ENCODE results near the gene PPP2R1A. TPM values are rescaled to one million over a fixed set of nuclear protein-coding genes. Genes with fewer than 3 reads are reported as not detected.

The PPP2R1A gene
- total and polyA plus RNA-seq, 2 donors (not counting 3 experiments of a cell fraction or from before 2014, with no cell fraction given), result 221 to 253 TPM

GRCh38 chr19:52275988-52276387, 86.1 kb downstream of the PPP2R1A start:
- no peaks in the 10 kb centered on the region for H4K20me1 ChIP-seq (replicated peaks; ENCODE audit: control insufficient read depth, extremely low read depth, insufficient read depth, low read length)
- no peak overlapping the region for H3K4me3 ChIP-seq (replicated peaks in 1 of 3; ENCODE audit: insufficient read depth in 1 of 3, low read depth in 1 of 3, low read length in 3 of 3)
- POLR2A ChIA-PET, result no interaction called here
- no peak overlapping the region for H2AFZ ChIP-seq (ENCODE audit: low read depth, low read length)
- CTCF ChIA-PET, result no interaction called here
- H3K27me3 ChIP-seq (ENCODE audit: control insufficient read depth in 2 of 2, insufficient read depth in 2 of 2, low read length in 2 of 2), result no peaks in the 10 kb centered on the region
- H3K79me2 ChIP-seq (ENCODE audit: control insufficient read depth, insufficient read depth, low read length), result peaks cover 58% of the 10 kb centered on the region
- no peak for TF ChIP-seq FOS (IDR thresholded peaks at IDR 0.05; ENCODE audit: borderline replicate concordance, insufficient read depth, low read length)
- H3K4me1 ChIP-seq (ENCODE audit: control insufficient read depth, extremely low read depth, insufficient read depth, low read length), result no peaks in the 10 kb centered on the region
- no peaks in the 10 kb centered on the region for H3K9me3 ChIP-seq (replicated peaks; ENCODE audit: control insufficient read depth, insufficient read depth, low read length)
- no peaks in the 10 kb centered on the region for H3K9me1 ChIP-seq (replicated peaks; ENCODE audit: control insufficient read depth, extremely low read depth, insufficient read depth, low read length)
- DNase-seq (ENCODE audit: low read depth, low spot score) (no peak), FAIRE-seq (no peak)
- no peak overlapping the region for H3K4me2 ChIP-seq (ENCODE audit: insufficient read depth, low read length)
- H3K27ac ChIP-seq (ENCODE audit: insufficient read depth, low read depth, low read length), result no peak overlapping the region
- no peak overlapping the region for H3K9ac ChIP-seq (replicated peaks; ENCODE audit: extremely low read depth, insufficient read depth, low read length)
- BruUV-seq (replicated peaks), result no TSS peak
- dilution Hi-C loops (cut with MboI; ENCODE audit: extremely low pct_ligation_motif_present, low sequenced_read_pairs), result no loop called here
- intact Hi-C loops (cut with micrococcal nuclease), result no loop called here
- H3K36me3 ChIP-seq (ENCODE audit: control insufficient read depth in 2 of 2, extremely low read depth in 1 of 2, insufficient read depth in 2 of 2, low read length in 2 of 2), result no peaks in the 10 kb centered on the region

GRCh38 chr19:52277471-52277870, 87.6 kb downstream of the PPP2R1A start:
- no peaks in the 10 kb centered on the region for H3K4me1 ChIP-seq (ENCODE audit: control insufficient read depth, extremely low read depth, insufficient read depth, low read length)
- H3K9me1 ChIP-seq (replicated peaks; ENCODE audit: control insufficient read depth, extremely low read depth, insufficient read depth, low read length), result no peaks in the 10 kb centered on the region
- FAIRE-seq (no peak), DNase-seq (ENCODE audit: low read depth, low spot score) (no peak)
- POLR2A ChIA-PET, result interaction anchor here (0.6 kb wide), 1 partner anchor 15 kb away, joined by 3 read pairs; no protein-coding TSS in a partner anchor
- H2AFZ ChIP-seq (ENCODE audit: low read depth, low read length), result no peak overlapping the region
- H3K36me3 ChIP-seq (ENCODE audit: control insufficient read depth in 2 of 2, extremely low read depth in 1 of 2, insufficient read depth in 2 of 2, low read length in 2 of 2), result peaks cover 0 to 3% of the 10 kb centered on the region in 2 experiments
- TF ChIP-seq POLR2AphosphoS5 (IDR thresholded peaks at IDR 0.05; ENCODE audit: insufficient read depth, low read depth, low read length) (no peak), MAX (IDR thresholded peaks at IDR 0.05; ENCODE audit: insufficient read depth, insufficient read length) (no peak), POLR2A (IDR thresholded peaks at IDR 0.05; ENCODE audit: low read depth, low read length) (no peak), FOS (IDR thresholded peaks at IDR 0.05; ENCODE audit: borderline replicate concordance, insufficient read depth, low read length) (no peak), JUN (IDR thresholded peaks at IDR 0.05; ENCODE audit: borderline replicate concordance, insufficient read depth, insufficient read length, low read depth) (no peak), EZH2 (IDR thresholded peaks at IDR 0.05; ENCODE audit: borderline replicate concordance, low read depth, low read length, severe bottlenecking) (no peak), CTCF (IDR thresholded peaks at IDR 0.05; ENCODE audit: extremely low read depth in 1 of 2, insufficient read depth in 1 of 2, low read depth in 1 of 2, low read length in 2 of 2) (no peak), MYC (IDR thresholded peaks at IDR 0.05; ENCODE audit: low read depth, low read length) (no peak), GATA2 (IDR thresholded peaks at IDR 0.05; ENCODE audit: insufficient read depth, insufficient read length, low read depth, low read length) (no peak)
- no TSS peak for BruUV-seq (replicated peaks)
- CTCF ChIA-PET, result no interaction called here
- H3K27ac ChIP-seq (ENCODE audit: insufficient read depth, low read depth, low read length), result no peak overlapping the region
- no peaks in the 10 kb centered on the region for H3K27me3 ChIP-seq (ENCODE audit: control insufficient read depth in 2 of 2, insufficient read depth in 2 of 2, low read length in 2 of 2)
- H3K4me2 ChIP-seq (ENCODE audit: insufficient read depth, low read length), result no peak overlapping the region
- dilution Hi-C loops (cut with MboI; ENCODE audit: extremely low pct_ligation_motif_present, low sequenced_read_pairs) (no loop called here), intact Hi-C loops (cut with micrococcal nuclease) (no loop called here)
- no peaks in the 10 kb centered on the region for H4K20me1 ChIP-seq (replicated peaks; ENCODE audit: control insufficient read depth, extremely low read depth, insufficient read depth, low read length)
- peaks cover 56% of the 10 kb centered on the region for H3K79me2 ChIP-seq (ENCODE audit: control insufficient read depth, insufficient read depth, low read length)
- no peak overlapping the region for H3K4me3 ChIP-seq (replicated peaks in 1 of 3; ENCODE audit: insufficient read depth in 1 of 3, low read depth in 1 of 3, low read length in 3 of 3)
- H3K9ac ChIP-seq (replicated peaks; ENCODE audit: extremely low read depth, insufficient read depth, low read length), result no peak overlapping the region
- H3K9me3 ChIP-seq (replicated peaks; ENCODE audit: control insufficient read depth, insufficient read depth, low read length), result no peaks in the 10 kb centered on the region
